Kidney (tissue), 14 donors: ENCODE results near the gene NFKB1. TPM values are rescaled to one million over a fixed set of nuclear protein-coding genes. Genes with fewer than 3 reads are reported as not detected.

Source experiments
- DNase-seq, 5 donors: peaks; one replicate each; pipeline ENCODE4 v3.0.0-alpha.2; 2013 to 2020
- FAIRE-seq: peaks from 2 replicates; lab custom pipeline; 2012; peaks lifted over from hg19 to GRCh38; lab: Jason Lieb, UNC
- H3K27ac ChIP-seq, 2 donors: one replicate each; pipeline ENCODE4 v1.7.0; 2013; ENCODE audit warnings: low read depth in 2 of 2, low read length in 2 of 2, inconsistent platforms in 1 of 2
- H3K27me3 ChIP-seq: one replicate; pipeline ENCODE4 v1.7.1; 2013; ENCODE audit warnings: low read length, inconsistent platforms; ENCODE audit not compliant: control insufficient read depth, insufficient read depth
- H3K36me3 ChIP-seq, 3 donors: one replicate each; pipeline versions ENCODE4 v1.7.0 to v1.7.1; 2013; ENCODE audit warnings: low read length in 3 of 3, control low read depth in 1 of 3, inconsistent platforms in 1 of 3; ENCODE audit not compliant: insufficient read depth in 3 of 3, control insufficient read depth in 2 of 3
- H3K4me1 ChIP-seq, 3 donors: one replicate each; pipeline versions ENCODE4 v1.7.0 to v1.7.1; 2013; ENCODE audit warnings: low read length in 3 of 3, inconsistent platforms in 1 of 3, low read depth in 1 of 3; ENCODE audit not compliant: control insufficient read depth in 2 of 3, insufficient read depth in 2 of 3
- H3K4me3 ChIP-seq, 3 donors: one replicate each; pipeline versions ENCODE4 v1.7.0 to v1.8.1; 2013; ENCODE audit warnings: low read length in 3 of 3, control low read depth in 1 of 3, inconsistent platforms in 1 of 3
- H3K9ac ChIP-seq, 3 donors: one replicate each; pipeline versions ENCODE4 v1.7.0 to v1.7.1; 2013; ENCODE audit warnings: low read length in 3 of 3, control low read depth in 1 of 3, inconsistent platforms in 1 of 3
- H3K9me3 ChIP-seq, 3 donors: one replicate each; pipeline versions ENCODE4 v1.7.0 to v1.7.1; 2013; ENCODE audit warnings: low read length in 3 of 3, control low read depth in 1 of 3, inconsistent platforms in 1 of 3; ENCODE audit not compliant: control insufficient read depth in 2 of 3, insufficient read depth in 1 of 3
- CTCF ChIP-seq: IDR thresholded peaks from 3 replicates; pipeline ENCODE4 v1.5.1; 2012; ENCODE audit warnings: mild to moderate bottlenecking, moderate library complexity, borderline replicate concordance; ENCODE audit not compliant: insufficient read depth; ENCODE audit errors: extremely low read depth
- intact Hi-C: fragments of 100-400 bp; cut with DNase I; formaldehyde crosslinking; loops from one replicate; pipeline ENCODE4 v1.11.1; 2022
- polyA plus RNA-seq: library from polyadenylated mRNA; stranded (reverse); fragments of 350-450 nt; fragmentation: Illumina TruSeq; extraction: RNeasy Lipid Tissue Mini Kit (QIAGEN cat#74804); gene quantifications from one replicate; pipeline ENCODE4 v1.2.3, GENCODE V29; 2014; ENCODE audit warnings: low read depth, low replicate concordance; ENCODE audit not compliant: insufficient read depth
- total RNA-seq: library from RNA; stranded (reverse); fragmentation: NEBNext Ultra II Directional; extraction: Animal tissue kit (Norgen Biotek cat#: 25700); gene quantifications from one replicate; pipeline ENCODE4 v1.2.1, GENCODE V29; 2021
- donor health status: control.
- donor health status: control.
- donor health status: control.
- donor health status: control.
- donor health status: control.
- donor health status: DM: yes; HTN: yes; CAD: no.
- donor health status: Normal renal cell carcinoma (clear cell type).

NFKB1 gene
- total and polyA plus RNA-seq, 2 donors from 2014 or later: 10.1 to 56.9 TPM

GRCh38 chr4:102657206-102657605 lies 156.0 kb downstream of the NFKB1 start:
- Histone ChIP-seq H3K36me3 (peaks cover 0 to 5% (median 0%) of the 10 kb centered on the region in 3 donors), H3K27ac (no peak overlapping the region), H3K27me3 (no peaks in the 10 kb centered on the region), H3K9ac (no peak overlapping the region), H3K9me3 (no peaks in the 10 kb centered on the region), H3K4me3 (no peak overlapping the region), H3K4me1 (no peaks in the 10 kb centered on the region)
- no peak for FAIRE-seq
- no peak for DNase-seq
- TF ChIP-seq CTCF: no peak
- intact Hi-C loops: no loop called here

GRCh38 chr4:102663073-102663472 lies 161.9 kb downstream of the NFKB1 start:
- H3K27me3 ChIP-seq: no peaks in the 10 kb centered on the region
- DNase-seq: no peak
- no peaks in the 10 kb centered on the region for H3K9me3 ChIP-seq
- no peak overlapping the region for H3K27ac ChIP-seq
- H3K36me3 ChIP-seq: peaks cover 0 to 5% (median 0%) of the 10 kb centered on the region in 3 donors
- H3K4me3 ChIP-seq: no peak overlapping the region
- FAIRE-seq: no peak
- H3K9ac ChIP-seq: no peak overlapping the region
- intact Hi-C loops: no loop called here
- H3K4me1 ChIP-seq: no peaks in the 10 kb centered on the region
- no peak for TF ChIP-seq CTCF

GRCh38 chr4:102665527-102665926 lies 164.4 kb downstream of the NFKB1 start:
- FAIRE-seq: no peak

More at GRCh38 chr4:102665527-102665926, 164.4 kb downstream of the NFKB1 start:
- no peak overlapping the region for H3K27ac ChIP-seq
- intact Hi-C loops: no loop called here
- H3K9ac ChIP-seq: no peak overlapping the region
- H3K4me1 ChIP-seq: no peaks in the 10 kb centered on the region
- H3K27me3 ChIP-seq: no peaks in the 10 kb centered on the region
- no peak for DNase-seq
- H3K9me3 ChIP-seq: no peaks in the 10 kb centered on the region
- H3K36me3 ChIP-seq: peaks cover 0 to 2% (median 0%) of the 10 kb centered on the region in 3 donors
- no peak overlapping the region for H3K4me3 ChIP-seq
- TF ChIP-seq CTCF: no peak

Other genes with a start within 250 kb of the NFKB1 start
- 19.7 TPM for gene SLC39A8, start 155.9 kb upstream of the NFKB1 start, total RNA-seq
- 7.1 TPM for gene SLC39A8, start 155.9 kb upstream of the NFKB1 start, polyA plus RNA-seq